HEK293 (cell line): Measurements from ENCODE around the gene EBF3.

Experiments
- CTCF ChIA-PET: fragments of 350-600 bp; formaldehyde crosslinking; extraction: SDS; loops from one replicate; lab custom pipeline; 2021; ENCODE audit warnings: antibody characterized with exemption; lab: Yijun Ruan, JAX
- POLR2A ChIA-PET: fragments of 300-600 bp; formaldehyde crosslinking; extraction: SDS; loops from one replicate; lab custom pipeline; 2020; ENCODE audit warnings: antibody characterized with exemption, inconsistent platforms; lab: Yijun Ruan, JAX
- H3K27ac ChIP-seq: fragments of 200-500 bp; sonication (Bioruptor generic); 2 replicates; pipeline ENCODE4 v1.5.1; 2014; ENCODE audit warnings: low read depth, low read length, control low read depth, inconsistent platforms; ENCODE audit errors: extremely low read depth
- H3K36me3 ChIP-seq, 2 experiments: fragments of 200-500 bp in 1 of 2; sonication (Bioruptor generic) in 1 of 2; 1 replicate in 1 of 2; 2 replicates in 1 of 2; pipeline ENCODE4 v1.5.1; 2014 to 2017; ENCODE audit warnings: inconsistent platforms in 2 of 2, low read length in 2 of 2; ENCODE audit not compliant: control insufficient read depth in 2 of 2, insufficient read depth in 1 of 2
- H3K4me1 ChIP-seq: fragments of 200-500 bp; sonication (Bioruptor generic); 2 replicates; pipeline ENCODE4 v1.5.1; 2014; ENCODE audit warnings: mild to moderate bottlenecking, low read length, inconsistent platforms; ENCODE audit not compliant: control insufficient read depth, insufficient read depth
- H3K4me3 ChIP-seq: 2 replicates; pipeline ENCODE4 v1.5.1; 2011; ENCODE audit warnings: low read depth, mild to moderate bottlenecking, control low read depth, low read length, moderate library complexity
- H3K9me3 ChIP-seq: fragments of 200-500 bp; sonication (Bioruptor generic); 2 replicates; pipeline ENCODE4 v1.5.1; 2014; ENCODE audit warnings: low read depth, low read length, inconsistent platforms; ENCODE audit not compliant: control insufficient read depth, insufficient read depth
- GLI4 ChIP-seq: fragments of 450-650 bp; formaldehyde crosslinking; IDR thresholded peaks from 2 replicates; pipeline ENCODE4 v1.5.1; 2016; ENCODE audit warnings: missing biosample characterization, missing genetic modification characterization
- KLF8 ChIP-seq: fragments of 450-650 bp; formaldehyde crosslinking; IDR thresholded peaks from 2 replicates; pipeline ENCODE4 v1.5.1; 2016; ENCODE audit warnings: missing biosample characterization, missing genetic modification characterization
- PRDM4 ChIP-seq: fragments of 450-650 bp; formaldehyde crosslinking; IDR thresholded peaks from 2 replicates; pipeline ENCODE4 v1.5.1; 2017; ENCODE audit warnings: missing biosample characterization, missing genetic modification characterization
- PRDM6 ChIP-seq: fragments of 450-650 bp; formaldehyde crosslinking; IDR thresholded peaks from 2 replicates; pipeline ENCODE4 v1.5.1; 2017; ENCODE audit warnings: missing biosample characterization, missing genetic modification characterization
- REPIN1 ChIP-seq: fragments of 450-650 bp; formaldehyde crosslinking; IDR thresholded peaks from 2 replicates; pipeline ENCODE4 v1.5.1; 2017; ENCODE audit warnings: missing biosample characterization, missing genetic modification characterization, low read depth
- ZBTB1 ChIP-seq: fragments of 450-650 bp; formaldehyde crosslinking; IDR thresholded peaks from 2 replicates; pipeline ENCODE4 v1.5.1; 2016; ENCODE audit warnings: missing biosample characterization, missing genetic modification characterization
- ZFP69B ChIP-seq: fragments of 450-650 bp; formaldehyde crosslinking; IDR thresholded peaks from 2 replicates; pipeline ENCODE4 v1.5.1; 2016; ENCODE audit warnings: missing biosample characterization, missing genetic modification characterization
- ZNF138 ChIP-seq: fragments of 450-650 bp; formaldehyde crosslinking; IDR thresholded peaks from 2 replicates; pipeline ENCODE4 v1.5.1; 2016; ENCODE audit warnings: missing biosample characterization, missing genetic modification characterization, borderline replicate concordance
- ZNF148 ChIP-seq: fragments of 450-650 bp; formaldehyde crosslinking; IDR thresholded peaks from 2 replicates; pipeline ENCODE4 v1.5.0; 2017; ENCODE audit warnings: missing biosample characterization, missing genetic modification characterization, borderline replicate concordance
- ZNF157 ChIP-seq: fragments of 450-650 bp; formaldehyde crosslinking; IDR thresholded peaks from 2 replicates; pipeline ENCODE4 v1.5.1; 2016; ENCODE audit warnings: missing biosample characterization, missing genetic modification characterization
- ZNF214 ChIP-seq: fragments of 450-650 bp; formaldehyde crosslinking; IDR thresholded peaks from 2 replicates; pipeline ENCODE4 v1.5.1; 2017; ENCODE audit warnings: missing biosample characterization, mild to moderate bottlenecking, missing genetic modification characterization, borderline replicate concordance
- ZNF221 ChIP-seq: fragments of 450-650 bp; formaldehyde crosslinking; IDR thresholded peaks from 2 replicates; pipeline ENCODE4 v1.5.1; 2017; ENCODE audit warnings: missing biosample characterization, missing genetic modification characterization, borderline replicate concordance
- ZNF280D ChIP-seq: fragments of 450-650 bp; formaldehyde crosslinking; IDR thresholded peaks from 2 replicates; pipeline ENCODE4 v1.5.1; 2016; ENCODE audit warnings: missing biosample characterization, missing genetic modification characterization
- ZNF354C ChIP-seq: fragments of 450-650 bp; formaldehyde crosslinking; IDR thresholded peaks from 2 replicates; pipeline ENCODE4 v1.5.1; 2016; ENCODE audit warnings: missing biosample characterization, missing genetic modification characterization, low read depth, borderline replicate concordance
- ZNF549 ChIP-seq: fragments of 450-650 bp; IDR thresholded peaks from 2 replicates; pipeline ENCODE4 v1.5.1; 2018; ENCODE audit warnings: missing biosample characterization, missing genetic modification characterization, mild to moderate bottlenecking, inconsistent platforms, moderate library complexity
- ZNF596 ChIP-seq: fragments of 450-650 bp; IDR thresholded peaks from 2 replicates; pipeline ENCODE4 v1.5.0; 2018; ENCODE audit warnings: missing biosample characterization, mild to moderate bottlenecking, missing genetic modification characterization, moderate library complexity
- ZNF621 ChIP-seq: fragments of 450-650 bp; formaldehyde crosslinking; IDR thresholded peaks from 2 replicates; pipeline ENCODE4 v1.5.1; 2017; ENCODE audit warnings: missing biosample characterization, missing genetic modification characterization
- ZNF626 ChIP-seq: fragments of 450-650 bp; sonication (Bioruptor Pico); formaldehyde crosslinking; IDR thresholded peaks from 2 replicates; pipeline ENCODE4 v1.5.1; 2018; ENCODE audit warnings: missing biosample characterization, missing genetic modification characterization, inconsistent platforms
- ZNF776 ChIP-seq: fragments of 450-650 bp; formaldehyde crosslinking; IDR thresholded peaks from 2 replicates; pipeline ENCODE4 v1.5.0; 2017; ENCODE audit warnings: missing biosample characterization, missing genetic modification characterization, borderline replicate concordance
- TF ChIP-seq, protein P1 (sequence below): fragments of 450-650 bp; formaldehyde crosslinking; IDR thresholded peaks from 2 replicates; pipeline ENCODE4 v1.5.1; 2016; ENCODE audit warnings: missing biosample characterization, missing genetic modification characterization, borderline replicate concordance

Gene EBF3

GRCh38 chr10:129893104-129894089 is 70.7 kb downstream of the EBF3 start:
- ChIA-PET CTCF (interaction anchor here (0.6 to 0.8 kb wide), 2 partner anchors 11 to 327 kb away, joined by 3 read pairs; no protein-coding TSS in a partner anchor), POLR2A (no interaction called here)
- Histone ChIP-seq H3K27ac (no peak overlapping the region), H3K36me3 (no peaks in the 10 kb centered on the region), H3K4me3 (no peak overlapping the region), H3K4me1 (0 out of 2 replicates have a peak, but pooled peaks cover 2% of the 10 kb centered on the region), H3K9me3 (no peaks in the 10 kb centered on the region)
- no peak for TF ChIP-seq ZNF138
- TF ChIP-seq ZNF214 (tag by site-specific recombination) = no peak
- no peak for TF ChIP-seq ZNF549 (tag by site-specific recombination)
- TF ChIP-seq ZNF596 = no peak
- TF ChIP-seq ZFP69B (tag by site-specific recombination) = no peak
- TF ChIP-seq PRDM4 (tag by site-specific recombination) = no peak
- no peak for TF ChIP-seq ZNF354C
- no peak for TF ChIP-seq ZNF157 (tag by site-specific recombination)
- TF ChIP-seq GLI4 (tag by site-specific recombination) = no peak
- TF ChIP-seq, protein P1, sequence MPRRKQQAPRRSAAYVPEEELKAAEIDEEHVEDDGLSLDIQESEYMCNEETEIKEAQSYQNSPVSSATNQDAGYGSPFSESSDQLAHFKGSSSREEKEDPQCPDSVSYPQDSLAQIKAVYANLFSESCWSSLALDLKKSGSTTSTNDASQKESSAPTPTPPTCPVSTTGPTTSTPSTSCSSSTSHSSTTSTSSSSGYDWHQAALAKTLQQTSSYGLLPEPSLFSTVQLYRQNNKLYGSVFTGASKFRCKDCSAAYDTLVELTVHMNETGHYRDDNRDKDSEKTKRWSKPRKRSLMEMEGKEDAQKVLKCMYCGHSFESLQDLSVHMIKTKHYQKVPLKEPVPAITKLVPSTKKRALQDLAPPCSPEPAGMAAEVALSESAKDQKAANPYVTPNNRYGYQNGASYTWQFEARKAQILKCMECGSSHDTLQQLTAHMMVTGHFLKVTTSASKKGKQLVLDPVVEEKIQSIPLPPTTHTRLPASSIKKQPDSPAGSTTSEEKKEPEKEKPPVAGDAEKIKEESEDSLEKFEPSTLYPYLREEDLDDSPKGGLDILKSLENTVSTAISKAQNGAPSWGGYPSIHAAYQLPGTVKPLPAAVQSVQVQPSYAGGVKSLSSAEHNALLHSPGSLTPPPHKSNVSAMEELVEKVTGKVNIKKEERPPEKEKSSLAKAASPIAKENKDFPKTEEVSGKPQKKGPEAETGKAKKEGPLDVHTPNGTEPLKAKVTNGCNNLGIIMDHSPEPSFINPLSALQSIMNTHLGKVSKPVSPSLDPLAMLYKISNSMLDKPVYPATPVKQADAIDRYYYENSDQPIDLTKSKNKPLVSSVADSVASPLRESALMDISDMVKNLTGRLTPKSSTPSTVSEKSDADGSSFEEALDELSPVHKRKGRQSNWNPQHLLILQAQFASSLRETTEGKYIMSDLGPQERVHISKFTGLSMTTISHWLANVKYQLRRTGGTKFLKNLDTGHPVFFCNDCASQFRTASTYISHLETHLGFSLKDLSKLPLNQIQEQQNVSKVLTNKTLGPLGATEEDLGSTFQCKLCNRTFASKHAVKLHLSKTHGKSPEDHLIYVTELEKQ (tag by site-specific recombination) = no peak
- no peak for TF ChIP-seq ZNF776
- no peak for TF ChIP-seq ZNF148
- no peak for TF ChIP-seq ZNF621 (tag by site-specific recombination)

- Histone ChIP-seq H3K36me3 (no peaks in the 10 kb centered on the region), H3K4me3 (no peak overlapping the region), H3K27ac (no peak overlapping the region), H3K4me1 (0 out of 2 replicates have a peak, but pooled peaks cover 2% of the 10 kb centered on the region), H3K9me3 (no peaks in the 10 kb centered on the region)
- POLR2A ChIA-PET = no interaction called here
- CTCF ChIA-PET = interaction anchor here (0.5 to 0.8 kb wide), 3 partner anchors 10 to 326 kb away, joined by 3 read pairs; no protein-coding TSS in a partner anchor
- TF ChIP-seq PRDM6 = no peak
- TF ChIP-seq ZBTB1 (tag by site-specific recombination) = no peak
- TF ChIP-seq ZNF221 (tag by site-specific recombination) = no peak
- no peak for TF ChIP-seq KLF8 (tag by site-specific recombination)
- no peak for TF ChIP-seq ZNF626 (tag by site-specific recombination)
- TF ChIP-seq REPIN1 (tag by site-specific recombination) = no peak
- TF ChIP-seq ZNF280D (tag by site-specific recombination) = no peak
Measured at GRCh38 chr10:129892548-129893052, 71.5 kb downstream of the EBF3 start.
